Hepatocyte (in vitro differentiated cells): ENCODE measurements around the gene LDAH. TPM values are rescaled to one million over a fixed set of nuclear protein-coding genes. Genes with fewer than 3 reads are reported as not detected.

Experiments
- DNase-seq: peaks from one replicate; pipeline ENCODE4 v3.0.0-alpha.2; 2016; ENCODE audit warnings: low spot score
- H2AFZ ChIP-seq: fragments of 200-600 bp; sonication (generic); 2 replicates; pipeline ENCODE4 v1.6.0; 2016; ENCODE audit warnings: antibody characterized with exemption, mild to moderate bottlenecking
- H3K27ac ChIP-seq: fragments of 200-600 bp; sonication (generic); 2 replicates; pipeline ENCODE4 v1.5.1; 2016; ENCODE audit warnings: mild to moderate bottlenecking
- H3K27me3 ChIP-seq: fragments of 200-600 bp; sonication (generic); 2 replicates; pipeline ENCODE4 v1.6.1; 2016
- H3K36me3 ChIP-seq: fragments of 200-600 bp; sonication (generic); replicated peaks from 2 replicates; pipeline ENCODE4 v1.5.1; 2016; ENCODE audit warnings: low read depth; ENCODE audit not compliant: insufficient read depth
- H3K4me1 ChIP-seq: fragments of 200-600 bp; sonication (generic); 2 replicates; pipeline ENCODE4 v1.5.1; 2016; ENCODE audit warnings: mild to moderate bottlenecking, moderate library complexity; ENCODE audit not compliant: insufficient read depth
- H3K4me2 ChIP-seq: fragments of 200-600 bp; sonication (generic); 2 replicates; pipeline ENCODE4 v1.6.0; 2016
- H3K4me3 ChIP-seq: fragments of 200-600 bp; sonication (generic); 2 replicates; pipeline ENCODE4 v1.5.1; 2016; ENCODE audit warnings: mild to moderate bottlenecking
- H3K79me2 ChIP-seq: fragments of 200-600 bp; sonication (generic); 2 replicates; pipeline ENCODE4 v1.6.0; 2017; ENCODE audit warnings: mild to moderate bottlenecking
- H3K9me2 ChIP-seq: fragments of 200-600 bp; sonication (generic); replicated peaks from 2 replicates; pipeline ENCODE4 v1.6.0; 2017; ENCODE audit warnings: mild to moderate bottlenecking; ENCODE audit not compliant: insufficient read depth
- H3K9me3 ChIP-seq: fragments of 200-600 bp; sonication (generic); 2 replicates; pipeline ENCODE4 v1.5.1; 2016; ENCODE audit warnings: low read depth, mild to moderate bottlenecking
- H4K20me1 ChIP-seq: fragments of 200-600 bp; sonication (generic); 2 replicates; pipeline ENCODE4 v1.6.0; 2016; ENCODE audit warnings: mild to moderate bottlenecking; ENCODE audit not compliant: insufficient read depth, poor library complexity, severe bottlenecking
- EZH2 ChIP-seq: fragments of 200-600 bp; sonication (generic); IDR thresholded peaks from 2 replicates; pipeline ENCODE4 v1.6.1; 2016; ENCODE audit warnings: antibody characterized with exemption, mild to moderate bottlenecking, borderline replicate concordance
- EZH2phosphoT487 ChIP-seq: fragments of 200-600 bp; sonication (generic); IDR thresholded peaks from one replicate; pipeline ENCODE4 v1.6.1; 2018; ENCODE audit warnings: antibody characterized with exemption, mild to moderate bottlenecking, low read depth, moderate library complexity; ENCODE audit not compliant: unreplicated experiment, severe bottlenecking
- WGBS: methylation state at CpG from one replicate; pipeline ENCODE4 v1.1.6; 2016; ENCODE audit warnings: low lambda C conversion rate; ENCODE audit errors: missing lambda C conversion rate; 5-methylcytosine and 5-hydroxymethylcytosine counted together
- polyA plus RNA-seq: library from polyadenylated mRNA; unstranded; fragments of >200 nt; fragmentation: Nextera tagmentation; extraction: Ambion mirVana; gene quantifications from 2 replicates; pipeline ENCODE4 v1.2.1, GENCODE V29; 2016
- total RNA-seq: library from RNA; depleted of rRNA; stranded (reverse); fragments of >200 nt; gene quantifications from 2 replicates; pipeline ENCODE4 v1.2.3, GENCODE V29; 2014
- TF ChIP-seq, protein P1 (sequence below): fragments of 200-600 bp; sonication (generic); IDR thresholded peaks from 2 replicates; pipeline ENCODE4 v1.5.1; 2016; ENCODE audit warnings: antibody characterized with exemption, mild to moderate bottlenecking; ENCODE audit not compliant: poor library complexity

Gene LDAH
- total and polyA plus RNA-seq, 2 experiments from 2014 or later, result 15.2 to 27.8 TPM

DNA sequence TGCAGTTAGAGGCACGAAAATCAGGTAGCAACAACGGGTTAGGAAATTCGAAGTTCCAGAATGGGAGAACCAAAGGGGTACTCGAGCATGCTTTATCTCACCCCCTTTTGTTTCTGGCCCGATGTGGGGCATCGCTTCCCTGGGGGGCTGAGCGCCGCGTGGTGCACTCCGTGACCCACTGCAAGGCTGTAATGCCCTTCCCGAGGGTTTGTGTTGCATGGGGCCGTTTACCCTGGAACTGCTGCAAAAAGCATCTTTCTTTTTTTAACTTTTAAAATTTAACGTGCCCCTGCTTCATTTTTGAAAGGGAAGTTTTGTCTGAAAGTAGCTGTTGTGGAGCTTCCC is 151.2 kb downstream of the LDAH start:
- WGBS, result 15% methylated on average over 13 of the region's 13 CpGs
- no peak overlapping the region for H3K4me3 ChIP-seq
- H4K20me1 ChIP-seq, result no peaks in the 10 kb centered on the region
- H3K27me3 ChIP-seq, result peaks cover 71% of the 10 kb centered on the region
- TF ChIP-seq EZH2phosphoT487 (peak; percentile 13), EZH2 (no peak)
- TF ChIP-seq, protein P1, sequence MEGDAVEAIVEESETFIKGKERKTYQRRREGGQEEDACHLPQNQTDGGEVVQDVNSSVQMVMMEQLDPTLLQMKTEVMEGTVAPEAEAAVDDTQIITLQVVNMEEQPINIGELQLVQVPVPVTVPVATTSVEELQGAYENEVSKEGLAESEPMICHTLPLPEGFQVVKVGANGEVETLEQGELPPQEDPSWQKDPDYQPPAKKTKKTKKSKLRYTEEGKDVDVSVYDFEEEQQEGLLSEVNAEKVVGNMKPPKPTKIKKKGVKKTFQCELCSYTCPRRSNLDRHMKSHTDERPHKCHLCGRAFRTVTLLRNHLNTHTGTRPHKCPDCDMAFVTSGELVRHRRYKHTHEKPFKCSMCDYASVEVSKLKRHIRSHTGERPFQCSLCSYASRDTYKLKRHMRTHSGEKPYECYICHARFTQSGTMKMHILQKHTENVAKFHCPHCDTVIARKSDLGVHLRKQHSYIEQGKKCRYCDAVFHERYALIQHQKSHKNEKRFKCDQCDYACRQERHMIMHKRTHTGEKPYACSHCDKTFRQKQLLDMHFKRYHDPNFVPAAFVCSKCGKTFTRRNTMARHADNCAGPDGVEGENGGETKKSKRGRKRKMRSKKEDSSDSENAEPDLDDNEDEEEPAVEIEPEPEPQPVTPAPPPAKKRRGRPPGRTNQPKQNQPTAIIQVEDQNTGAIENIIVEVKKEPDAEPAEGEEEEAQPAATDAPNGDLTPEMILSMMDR, result no peak
- no peaks in the 10 kb centered on the region for H3K79me2 ChIP-seq
- H3K4me1 ChIP-seq, result peaks cover 23% of the 10 kb centered on the region
- H3K36me3 ChIP-seq, result no peaks in the 10 kb centered on the region
- no peak overlapping the region for H3K27ac ChIP-seq
- no peaks in the 10 kb centered on the region for H3K9me2 ChIP-seq
- H2AFZ ChIP-seq, result no peak overlapping the region
- no peak overlapping the region for H3K4me2 ChIP-seq
- H3K9me3 ChIP-seq, result no peaks in the 10 kb centered on the region
- DNase-seq, result no peak

GRCh38 chr2:20671036-20671735 is 151.7 kb downstream of the LDAH start:
- DNase-seq, result no peak
- peak; percentile 42 for TF ChIP-seq EZH2phosphoT487
- peak; percentile 92 for TF ChIP-seq EZH2
- TF ChIP-seq, protein P1, result no peak
- H3K36me3 ChIP-seq, result no peaks in the 10 kb centered on the region
- peaks cover 29% of the 10 kb centered on the region for H3K4me1 ChIP-seq
- WGBS, result 12% methylated on average over 36 of the region's 60 CpGs
- peak overlapping the region; percentile 66 for H3K4me2 ChIP-seq
- H3K79me2 ChIP-seq, result no peaks in the 10 kb centered on the region
- H3K27ac ChIP-seq, result no peak overlapping the region
- no peaks in the 10 kb centered on the region for H3K9me3 ChIP-seq
- peak overlapping the region; percentile 49 for H2AFZ ChIP-seq
- H3K4me3 ChIP-seq, result no peak overlapping the region
- no peaks in the 10 kb centered on the region for H4K20me1 ChIP-seq
- no peaks in the 10 kb centered on the region for H3K9me2 ChIP-seq
- peaks cover 76% of the 10 kb centered on the region for H3K27me3 ChIP-seq

GRCh38 chr2:20670315-20671035 is 152.4 kb downstream of the LDAH start:
- Histone ChIP-seq H3K4me3 (no peak overlapping the region), H3K27me3 (peaks cover 84% of the 10 kb centered on the region), H3K79me2 (no peaks in the 10 kb centered on the region), H3K36me3 (no peaks in the 10 kb centered on the region), H3K4me2 (peak overlapping the region; percentile 66), H4K20me1 (no peaks in the 10 kb centered on the region), H3K27ac (no peak overlapping the region), H3K9me3 (no peaks in the 10 kb centered on the region), H3K4me1 (peaks cover 23% of the 10 kb centered on the region), H2AFZ (peak overlapping the region; percentile 49), H3K9me2 (no peaks in the 10 kb centered on the region)
- 14% methylated on average over 55 of the region's 83 CpGs for WGBS
- no peak for DNase-seq
- TF ChIP-seq EZH2phosphoT487 (peak; percentile 22), EZH2 (peak; percentile 93)
- TF ChIP-seq, protein P1, result no peak
